Measurements from ENCODE around the gene PDE11A.

Gene PDE11A

GRCh38 chr2:178072383-178073301 is at the start of gene PDE11A:
PDE11A (minus strand) TSS chr2:178072777; CDS start chr2:178072437, 340 bp downstream.
- no peaks in the 10 kb centered on the region for H3K4me1 ChIP-seq (ENCODE audit: insufficient read depth, low read length)
- no peak within 1 kb of the TSS for H3K27ac ChIP-seq (ENCODE audit: low read length)
- H3K4me3 ChIP-seq (ENCODE audit: low read depth in 1 of 2, low read length in 2 of 2): no peak within 1 kb of the TSS
- no peaks in the 10 kb centered on the region for H3K79me2 ChIP-seq (ENCODE audit: insufficient read depth, low read length)
- no peaks in the 10 kb centered on the region for H3K36me3 ChIP-seq (ENCODE audit: insufficient read depth, low read length)
- no peak for TF ChIP-seq EZH2 (IDR thresholded peaks at IDR 0.05; ENCODE audit: borderline replicate concordance, low read depth, low read length, severe bottlenecking)
- TF ChIP-seq, protein P1, sequence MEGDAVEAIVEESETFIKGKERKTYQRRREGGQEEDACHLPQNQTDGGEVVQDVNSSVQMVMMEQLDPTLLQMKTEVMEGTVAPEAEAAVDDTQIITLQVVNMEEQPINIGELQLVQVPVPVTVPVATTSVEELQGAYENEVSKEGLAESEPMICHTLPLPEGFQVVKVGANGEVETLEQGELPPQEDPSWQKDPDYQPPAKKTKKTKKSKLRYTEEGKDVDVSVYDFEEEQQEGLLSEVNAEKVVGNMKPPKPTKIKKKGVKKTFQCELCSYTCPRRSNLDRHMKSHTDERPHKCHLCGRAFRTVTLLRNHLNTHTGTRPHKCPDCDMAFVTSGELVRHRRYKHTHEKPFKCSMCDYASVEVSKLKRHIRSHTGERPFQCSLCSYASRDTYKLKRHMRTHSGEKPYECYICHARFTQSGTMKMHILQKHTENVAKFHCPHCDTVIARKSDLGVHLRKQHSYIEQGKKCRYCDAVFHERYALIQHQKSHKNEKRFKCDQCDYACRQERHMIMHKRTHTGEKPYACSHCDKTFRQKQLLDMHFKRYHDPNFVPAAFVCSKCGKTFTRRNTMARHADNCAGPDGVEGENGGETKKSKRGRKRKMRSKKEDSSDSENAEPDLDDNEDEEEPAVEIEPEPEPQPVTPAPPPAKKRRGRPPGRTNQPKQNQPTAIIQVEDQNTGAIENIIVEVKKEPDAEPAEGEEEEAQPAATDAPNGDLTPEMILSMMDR (IDR thresholded peaks at IDR 0.05; ENCODE audit: borderline replicate concordance, extremely low read depth, low read length, poor library complexity, severe bottlenecking): no peak
- no peaks in the 10 kb centered on the region for H3K9me3 ChIP-seq (ENCODE audit: insufficient read depth, low read length, severe bottlenecking)
- no peak within 1 kb of the TSS for H3K4me2 ChIP-seq (ENCODE audit: insufficient read depth, low read length)
- DNase-seq (no peak), ATAC-seq (ENCODE audit: insufficient read depth, low read depth) (no peak)
- peaks cover 16% of the 10 kb centered on the region for H3K27me3 ChIP-seq (ENCODE audit: insufficient read depth, low read length, poor library complexity)
- no peak within 1 kb of the TSS for H2AFZ ChIP-seq (ENCODE audit: low read depth, low read length)
- H3K9ac ChIP-seq (ENCODE audit: low read depth, low read length): no peak within 1 kb of the TSS
- no peaks in the 10 kb centered on the region for H4K20me1 ChIP-seq (ENCODE audit: insufficient read depth, low read length)

- TF ChIP-seq, protein P1 (IDR thresholded peaks at IDR 0.05; ENCODE audit: borderline replicate concordance, extremely low read depth, low read length, poor library complexity, severe bottlenecking): no peak
- TF ChIP-seq EZH2 (IDR thresholded peaks at IDR 0.05; ENCODE audit: borderline replicate concordance, low read depth, low read length, severe bottlenecking): no peak
- Histone ChIP-seq H3K79me2 (ENCODE audit: insufficient read depth, low read length) (no peaks in the 10 kb centered on the region), H3K4me1 (ENCODE audit: insufficient read depth, low read length) (peaks cover 3% of the 10 kb centered on the region; the same call in 1 of the 2 replicates), H3K9me3 (ENCODE audit: insufficient read depth, low read length, severe bottlenecking) (no peaks in the 10 kb centered on the region), H4K20me1 (ENCODE audit: insufficient read depth, low read length) (no peaks in the 10 kb centered on the region), H3K36me3 (ENCODE audit: insufficient read depth, low read length) (peaks cover 50% of the 10 kb centered on the region), H2AFZ (ENCODE audit: low read depth, low read length) (no peak overlapping the region), H3K4me3 (ENCODE audit: low read depth in 1 of 2, low read length in 2 of 2) (no peak overlapping the region), H3K27ac (ENCODE audit: low read length) (no peak overlapping the region), H3K4me2 (ENCODE audit: insufficient read depth, low read length) (no peak overlapping the region), H3K9ac (ENCODE audit: low read depth, low read length) (no peak overlapping the region), H3K27me3 (ENCODE audit: insufficient read depth, low read length, poor library complexity) (no peaks in the 10 kb centered on the region)
- DNase-seq (no peak), ATAC-seq (ENCODE audit: insufficient read depth, low read depth) (no peak)
Observed at GRCh38 chr2:178119179-178119922, 46.8 kb upstream of the PDE11A start.

GRCh38 chr2:178117725-178118124 is 45.1 kb upstream of the PDE11A start:
- ATAC-seq (ENCODE audit: insufficient read depth, low read depth) (no peak), DNase-seq (no peak)
- peaks cover 10% of the 10 kb centered on the region for H3K79me2 ChIP-seq (ENCODE audit: insufficient read depth, low read length)
- H4K20me1 ChIP-seq (ENCODE audit: insufficient read depth, low read length): no peaks in the 10 kb centered on the region
- H3K9ac ChIP-seq (ENCODE audit: low read depth, low read length): no peak overlapping the region
- no peak overlapping the region for H3K27ac ChIP-seq (ENCODE audit: low read length)
- peaks cover 37% of the 10 kb centered on the region for H3K36me3 ChIP-seq (ENCODE audit: insufficient read depth, low read length)
- no peak overlapping the region for H3K4me3 ChIP-seq (ENCODE audit: low read depth in 1 of 2, low read length in 2 of 2)
- no peak overlapping the region for H3K4me2 ChIP-seq (ENCODE audit: insufficient read depth, low read length)
- H2AFZ ChIP-seq (ENCODE audit: low read depth, low read length): no peak overlapping the region
- TF ChIP-seq, protein P1 (IDR thresholded peaks at IDR 0.05; ENCODE audit: borderline replicate concordance, extremely low read depth, low read length, poor library complexity, severe bottlenecking): no peak
- TF ChIP-seq EZH2 (IDR thresholded peaks at IDR 0.05; ENCODE audit: borderline replicate concordance, low read depth, low read length, severe bottlenecking): no peak
- H3K9me3 ChIP-seq (ENCODE audit: insufficient read depth, low read length, severe bottlenecking): no peaks in the 10 kb centered on the region
- H3K4me1 ChIP-seq (ENCODE audit: insufficient read depth, low read length): peaks cover 18% of the 10 kb centered on the region
- H3K27me3 ChIP-seq (ENCODE audit: insufficient read depth, low read length, poor library complexity): no peaks in the 10 kb centered on the region

Measured in DND-41 (cell line).